Measurements from ENCODE around the gene LIPE. TPM values are rescaled to one million over a fixed set of nuclear protein-coding genes. Genes with fewer than 3 reads are reported as not detected.

The LIPE gene
- polyA plus RNA-seq, 1 donor from 2014 or later = 19.1 TPM

DNA sequence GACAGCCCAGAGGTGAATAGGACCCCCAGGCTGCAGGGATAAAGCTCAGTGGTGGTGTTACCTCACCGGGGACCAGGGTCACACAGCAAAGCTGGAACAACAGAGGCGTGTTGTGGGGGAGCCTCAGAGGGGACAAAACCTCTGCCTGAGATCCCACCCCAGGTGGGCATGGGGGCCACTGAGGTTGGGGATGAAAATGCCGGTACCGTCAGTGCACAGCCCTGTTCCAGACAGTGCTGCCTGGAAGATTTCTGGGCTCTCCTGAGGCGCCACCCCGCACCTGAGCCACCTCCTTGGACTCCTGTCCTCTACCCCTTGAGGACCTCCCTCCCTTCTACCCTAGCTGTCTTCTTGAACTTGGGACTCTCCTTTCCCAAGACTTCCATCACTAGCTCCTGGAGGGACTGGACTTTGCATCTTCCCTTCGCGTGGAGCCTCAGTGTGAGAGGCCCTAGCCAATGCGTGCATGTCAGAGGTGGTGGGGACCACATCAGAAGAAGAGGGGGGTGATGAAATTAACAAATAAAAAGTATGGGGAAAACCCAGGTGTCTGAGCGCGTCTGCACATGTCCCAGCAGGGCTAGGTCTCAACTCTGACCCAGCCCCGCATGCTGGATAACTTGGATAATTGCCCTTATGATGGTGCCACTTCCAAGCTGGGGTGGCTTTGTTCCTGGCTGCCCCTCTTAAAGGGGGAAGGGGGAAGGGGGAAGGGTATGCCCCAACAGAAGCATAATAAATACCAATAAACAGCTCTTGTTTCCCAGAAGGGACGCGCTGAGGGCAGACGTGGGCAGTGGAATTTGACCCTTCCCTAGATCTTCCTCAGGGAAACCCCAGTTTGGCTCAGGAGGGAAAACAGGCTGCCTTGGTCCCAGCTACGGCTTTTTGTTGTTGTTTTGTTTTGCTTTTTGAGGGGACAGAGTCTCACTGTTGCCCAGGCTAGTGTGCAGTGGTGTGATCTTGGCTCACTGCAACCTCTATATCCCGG is 48.7 kb downstream of the LIPE start:
- Histone ChIP-seq H3K36me3 (ENCODE audit: insufficient read depth, low read length) (no peaks in the 10 kb centered on the region), H2AFZ (ENCODE audit: low read depth, low read length) (no peak overlapping the region), H3K9me3 (ENCODE audit: low read length) (no peaks in the 10 kb centered on the region), H3K9me2 (ENCODE audit: insufficient read depth, low read length) (no peaks in the 10 kb centered on the region), H3K4me2 (ENCODE audit: low read length) (no peak overlapping the region), H3K4me3 (ENCODE audit: low read length) (no peak overlapping the region), H3K79me2 (replicated peaks; ENCODE audit: insufficient read depth, low read length) (no peaks in the 10 kb centered on the region), H3K9ac (ENCODE audit: low read length) (no peak overlapping the region), H3F3A (ENCODE audit: insufficient read depth, low read length, poor library complexity, severe bottlenecking) (no peaks in the 10 kb centered on the region), H4K20me1 (ENCODE audit: insufficient read depth) (no peaks in the 10 kb centered on the region), H3K27ac (ENCODE audit: low read length) (no peak overlapping the region), H3K27me3 (ENCODE audit: insufficient read depth, low read depth, low read length) (no peaks in the 10 kb centered on the region)
- TF ChIP-seq TAF1 (IDR thresholded peaks at IDR 0.05; ENCODE audit: low read depth) (no peak), SMC3 (conservative IDR thresholded peaks at IDR 0.05; ENCODE audit: poor library complexity) (no peak), MXI1 (conservative IDR thresholded peaks at IDR 0.05; ENCODE audit: poor library complexity, severe bottlenecking) (no peak), EP300 (conservative IDR thresholded peaks at IDR 0.05; ENCODE audit: poor library complexity, severe bottlenecking) (no peak), EZH2 (IDR thresholded peaks at IDR 0.05; ENCODE audit: borderline replicate concordance, insufficient read depth, low read length, poor library complexity, severe bottlenecking) (no peak), POLR2AphosphoS5 (IDR thresholded peaks at IDR 0.05) (no peak), RAD21 (conservative IDR thresholded peaks at IDR 0.05) (no peak)
- TF ChIP-seq, protein P1, sequence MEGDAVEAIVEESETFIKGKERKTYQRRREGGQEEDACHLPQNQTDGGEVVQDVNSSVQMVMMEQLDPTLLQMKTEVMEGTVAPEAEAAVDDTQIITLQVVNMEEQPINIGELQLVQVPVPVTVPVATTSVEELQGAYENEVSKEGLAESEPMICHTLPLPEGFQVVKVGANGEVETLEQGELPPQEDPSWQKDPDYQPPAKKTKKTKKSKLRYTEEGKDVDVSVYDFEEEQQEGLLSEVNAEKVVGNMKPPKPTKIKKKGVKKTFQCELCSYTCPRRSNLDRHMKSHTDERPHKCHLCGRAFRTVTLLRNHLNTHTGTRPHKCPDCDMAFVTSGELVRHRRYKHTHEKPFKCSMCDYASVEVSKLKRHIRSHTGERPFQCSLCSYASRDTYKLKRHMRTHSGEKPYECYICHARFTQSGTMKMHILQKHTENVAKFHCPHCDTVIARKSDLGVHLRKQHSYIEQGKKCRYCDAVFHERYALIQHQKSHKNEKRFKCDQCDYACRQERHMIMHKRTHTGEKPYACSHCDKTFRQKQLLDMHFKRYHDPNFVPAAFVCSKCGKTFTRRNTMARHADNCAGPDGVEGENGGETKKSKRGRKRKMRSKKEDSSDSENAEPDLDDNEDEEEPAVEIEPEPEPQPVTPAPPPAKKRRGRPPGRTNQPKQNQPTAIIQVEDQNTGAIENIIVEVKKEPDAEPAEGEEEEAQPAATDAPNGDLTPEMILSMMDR (IDR thresholded peaks at IDR 0.05; ENCODE audit: poor library complexity, severe bottlenecking) = no peak
- TF ChIP-seq, protein P2, sequence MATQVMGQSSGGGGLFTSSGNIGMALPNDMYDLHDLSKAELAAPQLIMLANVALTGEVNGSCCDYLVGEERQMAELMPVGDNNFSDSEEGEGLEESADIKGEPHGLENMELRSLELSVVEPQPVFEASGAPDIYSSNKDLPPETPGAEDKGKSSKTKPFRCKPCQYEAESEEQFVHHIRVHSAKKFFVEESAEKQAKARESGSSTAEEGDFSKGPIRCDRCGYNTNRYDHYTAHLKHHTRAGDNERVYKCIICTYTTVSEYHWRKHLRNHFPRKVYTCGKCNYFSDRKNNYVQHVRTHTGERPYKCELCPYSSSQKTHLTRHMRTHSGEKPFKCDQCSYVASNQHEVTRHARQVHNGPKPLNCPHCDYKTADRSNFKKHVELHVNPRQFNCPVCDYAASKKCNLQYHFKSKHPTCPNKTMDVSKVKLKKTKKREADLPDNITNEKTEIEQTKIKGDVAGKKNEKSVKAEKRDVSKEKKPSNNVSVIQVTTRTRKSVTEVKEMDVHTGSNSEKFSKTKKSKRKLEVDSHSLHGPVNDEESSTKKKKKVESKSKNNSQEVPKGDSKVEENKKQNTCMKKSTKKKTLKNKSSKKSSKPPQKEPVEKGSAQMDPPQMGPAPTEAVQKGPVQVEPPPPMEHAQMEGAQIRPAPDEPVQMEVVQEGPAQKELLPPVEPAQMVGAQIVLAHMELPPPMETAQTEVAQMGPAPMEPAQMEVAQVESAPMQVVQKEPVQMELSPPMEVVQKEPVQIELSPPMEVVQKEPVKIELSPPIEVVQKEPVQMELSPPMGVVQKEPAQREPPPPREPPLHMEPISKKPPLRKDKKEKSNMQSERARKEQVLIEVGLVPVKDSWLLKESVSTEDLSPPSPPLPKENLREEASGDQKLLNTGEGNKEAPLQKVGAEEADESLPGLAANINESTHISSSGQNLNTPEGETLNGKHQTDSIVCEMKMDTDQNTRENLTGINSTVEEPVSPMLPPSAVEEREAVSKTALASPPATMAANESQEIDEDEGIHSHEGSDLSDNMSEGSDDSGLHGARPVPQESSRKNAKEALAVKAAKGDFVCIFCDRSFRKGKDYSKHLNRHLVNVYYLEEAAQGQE (IDR thresholded peaks at IDR 0.05; ENCODE audit: borderline replicate concordance) = no peak

DNA sequence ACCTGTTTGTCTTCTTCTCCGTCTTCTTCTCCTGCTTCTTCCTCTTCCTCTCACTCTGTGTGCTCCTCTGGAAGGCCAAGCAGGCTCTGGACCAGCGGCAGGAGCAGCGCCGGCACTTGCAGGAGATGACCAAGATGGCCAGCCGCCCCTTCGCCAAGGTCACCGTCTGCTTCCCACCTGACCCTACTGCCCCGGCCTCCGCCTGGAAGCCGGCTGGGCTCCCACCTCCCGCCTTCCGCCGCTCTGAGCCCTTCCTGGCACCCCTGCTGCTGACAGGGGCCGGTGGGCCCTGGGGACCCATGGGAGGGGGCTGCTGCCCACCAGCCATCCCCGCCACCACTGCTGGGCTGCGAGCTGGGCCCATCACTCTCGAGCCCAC is 51.0 kb downstream of the LIPE start:
- no peaks in the 10 kb centered on the region for H4K20me1 ChIP-seq (ENCODE audit: insufficient read depth)
- no peaks in the 10 kb centered on the region for H3K9me2 ChIP-seq (ENCODE audit: insufficient read depth, low read length)
- TF ChIP-seq RAD21 (conservative IDR thresholded peaks at IDR 0.05) = no peak
- TF ChIP-seq MXI1 (conservative IDR thresholded peaks at IDR 0.05; ENCODE audit: poor library complexity, severe bottlenecking) = no peak
- TF ChIP-seq POLR2AphosphoS5 (IDR thresholded peaks at IDR 0.05) = no peak
- no peak for TF ChIP-seq SMC3 (conservative IDR thresholded peaks at IDR 0.05; ENCODE audit: poor library complexity)
- no peak for TF ChIP-seq TAF1 (IDR thresholded peaks at IDR 0.05; ENCODE audit: low read depth)
- no peak for TF ChIP-seq EP300 (conservative IDR thresholded peaks at IDR 0.05; ENCODE audit: poor library complexity, severe bottlenecking)
- TF ChIP-seq EZH2 (IDR thresholded peaks at IDR 0.05; ENCODE audit: borderline replicate concordance, insufficient read depth, low read length, poor library complexity, severe bottlenecking) = no peak
- TF ChIP-seq, protein P1 (IDR thresholded peaks at IDR 0.05; ENCODE audit: poor library complexity, severe bottlenecking) = no peak
- TF ChIP-seq, protein P2 (IDR thresholded peaks at IDR 0.05; ENCODE audit: borderline replicate concordance) = no peak
- no peaks in the 10 kb centered on the region for H3K79me2 ChIP-seq (replicated peaks; ENCODE audit: insufficient read depth, low read length)
- no peaks in the 10 kb centered on the region for H3K36me3 ChIP-seq (ENCODE audit: insufficient read depth, low read length)
- no peak overlapping the region for H3K4me3 ChIP-seq (ENCODE audit: low read length)
- H3K27me3 ChIP-seq (ENCODE audit: insufficient read depth, low read depth, low read length) = no peaks in the 10 kb centered on the region
- H3K9me3 ChIP-seq (ENCODE audit: low read length) = no peaks in the 10 kb centered on the region
- no peak overlapping the region for H3K4me2 ChIP-seq (ENCODE audit: low read length)
- no peaks in the 10 kb centered on the region for H3F3A ChIP-seq (ENCODE audit: insufficient read depth, low read length, poor library complexity, severe bottlenecking)
- H3K9ac ChIP-seq (ENCODE audit: low read length) = no peak overlapping the region
- no peak overlapping the region for H3K27ac ChIP-seq (ENCODE audit: low read length)
- no peak overlapping the region for H2AFZ ChIP-seq (ENCODE audit: low read depth, low read length)

Measured in neural cell (in vitro differentiated cells).